Measurements from ENCODE around the gene RTN4R. TPM values are rescaled to one million over a fixed set of nuclear protein-coding genes. Genes with fewer than 3 reads are reported as not detected.
"Not testable (repeated sequence)": the region's sequence is repeated elsewhere in the genome, so short reads cannot be mapped to it uniquely, and the experiment has no call there.

RTN4R gene
- total RNA-seq, 2 experiments from 2014 or later: 0.36 to 0.50 TPM

DNA sequence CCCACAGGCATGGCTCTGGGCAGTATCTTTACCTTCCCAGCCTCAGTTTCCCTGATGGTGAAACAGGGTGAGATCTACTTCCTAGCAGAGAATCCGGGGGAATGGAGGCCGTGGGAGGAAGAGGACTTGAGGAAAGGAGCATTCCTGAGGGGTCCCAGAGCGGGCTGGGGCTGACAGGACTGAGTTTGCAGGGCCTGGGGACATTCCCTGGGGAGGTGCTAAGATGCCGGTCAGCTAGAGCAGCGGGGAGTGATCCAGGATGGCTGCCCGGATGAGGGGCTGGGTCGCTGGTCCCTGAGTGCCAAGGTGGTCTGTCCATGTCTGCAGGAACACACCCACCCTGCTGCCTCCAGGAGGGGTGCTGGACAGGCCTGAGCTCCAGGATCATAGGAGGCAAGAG, 8.3 kb upstream of the RTN4R start:
- no peaks in the 10 kb centered on the region for H3K9me3 ChIP-seq (ENCODE audit: control insufficient read depth in 1 of 2, insufficient read depth in 1 of 2, low read length in 2 of 2)
- no peak for DNase-seq
- intact Hi-C loops (cut with DNase I, micrococcal nuclease): no loop called here
- H3K4me1 ChIP-seq (ENCODE audit: insufficient read depth, low read length): no peaks in the 10 kb centered on the region
- H3K4me1 Mint-ChIP-seq (ENCODE audit: low read depth): no peaks in the 10 kb centered on the region
- no peak overlapping the region for H3K27ac Mint-ChIP-seq
- ChIA-PET POLR2A (no interaction called here), CTCF (no interaction called here)
- H3K36me3 Mint-ChIP-seq (ENCODE audit: low read depth): no peaks in the 10 kb centered on the region
- H3K27me3 ChIP-seq (ENCODE audit: control insufficient read depth in 1 of 2, insufficient read depth in 2 of 2, low read length in 2 of 2): no peaks in the 10 kb centered on the region
- H3K27ac ChIP-seq (ENCODE audit: low read depth in 1 of 2, low read length in 2 of 2): no peak overlapping the region
- H3K9me3 Mint-ChIP-seq: no peaks in the 10 kb centered on the region
- no peak overlapping the region for H3K4me3 ChIP-seq (ENCODE audit: low read length)
- no peak overlapping the region for H3K4me3 Mint-ChIP-seq
- no peaks in the 10 kb centered on the region for H3K27me3 Mint-ChIP-seq
- no peaks in the 10 kb centered on the region for H3K36me3 ChIP-seq (ENCODE audit: insufficient read depth, low read length)
- TF ChIP-seq, protein P1, sequence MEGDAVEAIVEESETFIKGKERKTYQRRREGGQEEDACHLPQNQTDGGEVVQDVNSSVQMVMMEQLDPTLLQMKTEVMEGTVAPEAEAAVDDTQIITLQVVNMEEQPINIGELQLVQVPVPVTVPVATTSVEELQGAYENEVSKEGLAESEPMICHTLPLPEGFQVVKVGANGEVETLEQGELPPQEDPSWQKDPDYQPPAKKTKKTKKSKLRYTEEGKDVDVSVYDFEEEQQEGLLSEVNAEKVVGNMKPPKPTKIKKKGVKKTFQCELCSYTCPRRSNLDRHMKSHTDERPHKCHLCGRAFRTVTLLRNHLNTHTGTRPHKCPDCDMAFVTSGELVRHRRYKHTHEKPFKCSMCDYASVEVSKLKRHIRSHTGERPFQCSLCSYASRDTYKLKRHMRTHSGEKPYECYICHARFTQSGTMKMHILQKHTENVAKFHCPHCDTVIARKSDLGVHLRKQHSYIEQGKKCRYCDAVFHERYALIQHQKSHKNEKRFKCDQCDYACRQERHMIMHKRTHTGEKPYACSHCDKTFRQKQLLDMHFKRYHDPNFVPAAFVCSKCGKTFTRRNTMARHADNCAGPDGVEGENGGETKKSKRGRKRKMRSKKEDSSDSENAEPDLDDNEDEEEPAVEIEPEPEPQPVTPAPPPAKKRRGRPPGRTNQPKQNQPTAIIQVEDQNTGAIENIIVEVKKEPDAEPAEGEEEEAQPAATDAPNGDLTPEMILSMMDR (IDR thresholded peaks at IDR 0.05): no peak
- no peak for ATAC-seq (ENCODE audit: poor library complexity)

DNA sequence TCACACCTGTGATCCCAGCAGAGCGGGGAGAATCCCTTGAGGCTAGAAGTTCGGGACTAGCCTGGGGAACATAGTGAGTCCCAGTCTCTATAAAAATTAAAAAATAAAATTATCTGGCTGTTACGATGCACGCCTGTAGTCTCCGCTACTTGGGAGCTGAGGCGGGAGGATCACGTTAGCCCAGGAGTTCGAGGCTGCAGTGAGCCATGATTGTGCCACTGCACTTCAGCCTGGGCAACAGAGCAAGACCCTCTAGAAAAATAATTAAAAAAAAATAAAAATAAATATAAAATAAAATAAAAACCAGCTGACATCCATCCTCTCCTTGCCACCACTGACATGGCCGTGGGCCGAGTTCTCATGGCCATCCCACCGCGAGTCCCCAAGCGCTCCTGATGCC, 7.7 kb upstream of the RTN4R start:
- Mint-ChIP-seq H3K27ac (no peak overlapping the region), H3K27me3 (no peaks in the 10 kb centered on the region), H3K4me1 (ENCODE audit: low read depth) (no peaks in the 10 kb centered on the region), H3K4me3 (no peak overlapping the region), H3K9me3 (no peaks in the 10 kb centered on the region), H3K36me3 (ENCODE audit: low read depth) (no peaks in the 10 kb centered on the region)
- ChIA-PET CTCF (no interaction called here), POLR2A (no interaction called here)
- TF ChIP-seq, protein P1 (IDR thresholded peaks at IDR 0.05): no peak
- Histone ChIP-seq H3K36me3 (ENCODE audit: insufficient read depth, low read length) (no peaks in the 10 kb centered on the region), H3K9me3 (ENCODE audit: control insufficient read depth in 1 of 2, insufficient read depth in 1 of 2, low read length in 2 of 2) (no peaks in the 10 kb centered on the region), H3K4me1 (ENCODE audit: insufficient read depth, low read length) (no peaks in the 10 kb centered on the region), H3K27me3 (ENCODE audit: control insufficient read depth in 1 of 2, insufficient read depth in 2 of 2, low read length in 2 of 2) (no peaks in the 10 kb centered on the region), H3K27ac (ENCODE audit: low read depth in 1 of 2, low read length in 2 of 2) (no peak overlapping the region), H3K4me3 (ENCODE audit: low read length) (no peak overlapping the region)
- intact Hi-C loops (cut with DNase I, micrococcal nuclease): no loop called here
- no peak for ATAC-seq (ENCODE audit: poor library complexity)
- no peak for DNase-seq

DNA sequence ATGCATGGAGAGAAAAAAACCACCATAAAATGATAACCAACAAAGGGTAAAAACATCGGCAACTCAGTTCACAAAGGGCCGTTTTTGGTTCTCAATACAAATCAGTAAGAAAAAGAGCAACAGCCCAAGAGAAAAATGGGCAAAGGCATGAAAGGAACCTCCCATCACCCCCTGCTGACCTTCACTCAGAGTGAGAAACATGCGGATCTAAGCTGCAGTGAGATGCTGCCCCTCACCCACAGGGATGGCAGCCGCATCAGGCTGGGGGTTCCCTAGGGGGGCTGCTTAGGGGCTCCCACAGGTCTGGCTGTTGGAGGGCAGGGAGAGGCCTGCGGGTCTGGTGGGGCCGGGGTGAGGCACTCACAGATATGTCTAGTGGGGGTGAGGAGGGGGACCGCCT, 7.2 kb upstream of the RTN4R start:
- H3K27ac Mint-ChIP-seq; H3K36me3 ChIP-seq (ENCODE audit: insufficient read depth, low read length); H3K4me1 Mint-ChIP-seq (ENCODE audit: low read depth); H3K4me3 ChIP-seq (ENCODE audit: low read length); H3K27me3 ChIP-seq (ENCODE audit: control insufficient read depth in 1 of 2, insufficient read depth in 2 of 2, low read length in 2 of 2); CTCF ChIA-PET; H3K9me3 Mint-ChIP-seq; H3K27ac ChIP-seq (ENCODE audit: low read depth in 1 of 2, low read length in 2 of 2); H3K9me3 ChIP-seq (ENCODE audit: control insufficient read depth in 1 of 2, insufficient read depth in 1 of 2, low read length in 2 of 2); H3K4me1 ChIP-seq (ENCODE audit: insufficient read depth, low read length); H3K27me3 Mint-ChIP-seq; H3K36me3 Mint-ChIP-seq (ENCODE audit: low read depth); intact Hi-C loops (cut with DNase I, micrococcal nuclease); H3K4me3 Mint-ChIP-seq; POLR2A ChIA-PET; ATAC-seq (ENCODE audit: poor library complexity); DNase-seq: not testable (repeated sequence)

DNA sequence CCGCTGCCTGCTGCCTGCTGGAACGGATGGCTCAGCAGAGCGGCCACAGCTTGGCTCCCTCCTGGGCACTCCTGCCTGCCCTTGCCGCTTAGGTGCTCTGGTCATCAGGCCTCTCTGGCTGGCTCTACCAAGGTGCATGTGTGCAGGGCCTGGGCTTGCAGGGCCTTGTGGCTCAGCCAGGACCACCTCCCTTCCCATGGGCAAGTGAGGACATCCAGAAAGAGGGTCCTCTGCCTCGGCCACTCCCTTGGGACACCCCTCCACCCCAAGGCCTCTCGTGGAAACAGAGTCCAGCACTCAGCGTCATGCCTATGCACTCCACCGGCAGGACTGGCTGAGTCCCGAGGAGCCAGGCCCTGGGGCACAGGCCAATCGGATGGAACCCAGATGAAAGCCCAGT, 6.3 kb upstream of the RTN4R start:
- H3K4me3 ChIP-seq (ENCODE audit: low read length); H3K36me3 ChIP-seq (ENCODE audit: insufficient read depth, low read length); DNase-seq; POLR2A ChIA-PET; H3K9me3 Mint-ChIP-seq; H3K36me3 Mint-ChIP-seq (ENCODE audit: low read depth); H3K4me1 Mint-ChIP-seq (ENCODE audit: low read depth); H3K27ac Mint-ChIP-seq; H3K4me3 Mint-ChIP-seq; H3K4me1 ChIP-seq (ENCODE audit: insufficient read depth, low read length); H3K9me3 ChIP-seq (ENCODE audit: control insufficient read depth in 1 of 2, insufficient read depth in 1 of 2, low read length in 2 of 2); H3K27ac ChIP-seq (ENCODE audit: low read depth in 1 of 2, low read length in 2 of 2); intact Hi-C loops (cut with DNase I, micrococcal nuclease); ATAC-seq (ENCODE audit: poor library complexity); H3K27me3 ChIP-seq (ENCODE audit: control insufficient read depth in 1 of 2, insufficient read depth in 2 of 2, low read length in 2 of 2); CTCF ChIA-PET; H3K27me3 Mint-ChIP-seq: not testable (repeated sequence)
